ENCODE measurements around the gene EVA1C.

EVA1C gene

DNA sequence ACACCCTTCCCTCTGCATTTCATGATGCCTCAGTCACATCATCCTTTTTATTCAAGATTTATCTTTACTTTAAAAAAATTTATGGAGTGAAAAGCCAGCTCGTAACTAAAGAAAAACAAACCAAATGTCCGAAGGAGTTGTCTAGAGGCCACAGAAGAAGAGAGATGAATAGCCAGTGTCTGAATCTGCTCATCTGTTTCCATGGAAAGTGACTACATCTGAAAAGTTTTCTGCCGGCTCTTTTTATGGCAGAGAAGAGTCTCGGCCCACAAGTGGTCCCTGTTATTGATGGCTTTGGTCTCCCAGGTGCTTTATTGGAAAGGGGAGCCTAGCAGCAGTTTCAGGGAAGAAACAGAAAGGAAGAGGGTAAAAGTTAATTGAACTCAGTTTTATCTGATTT, 5.6 kb downstream of the EVA1C start:
- H3K9me3 Mint-ChIP-seq: peaks cover 8% of the 10 kb centered on the region
- no peaks in the 10 kb centered on the region for H3K36me3 Mint-ChIP-seq (ENCODE audit: low read depth)
- peaks cover 44% of the 10 kb centered on the region for H3K27me3 Mint-ChIP-seq (ENCODE audit: low read depth)
- H3K4me1 Mint-ChIP-seq: peaks cover 13% of the 10 kb centered on the region
- no peak overlapping the region for H3K4me3 Mint-ChIP-seq
- no peak overlapping the region for H3K27ac Mint-ChIP-seq
- TF ChIP-seq, protein P1, sequence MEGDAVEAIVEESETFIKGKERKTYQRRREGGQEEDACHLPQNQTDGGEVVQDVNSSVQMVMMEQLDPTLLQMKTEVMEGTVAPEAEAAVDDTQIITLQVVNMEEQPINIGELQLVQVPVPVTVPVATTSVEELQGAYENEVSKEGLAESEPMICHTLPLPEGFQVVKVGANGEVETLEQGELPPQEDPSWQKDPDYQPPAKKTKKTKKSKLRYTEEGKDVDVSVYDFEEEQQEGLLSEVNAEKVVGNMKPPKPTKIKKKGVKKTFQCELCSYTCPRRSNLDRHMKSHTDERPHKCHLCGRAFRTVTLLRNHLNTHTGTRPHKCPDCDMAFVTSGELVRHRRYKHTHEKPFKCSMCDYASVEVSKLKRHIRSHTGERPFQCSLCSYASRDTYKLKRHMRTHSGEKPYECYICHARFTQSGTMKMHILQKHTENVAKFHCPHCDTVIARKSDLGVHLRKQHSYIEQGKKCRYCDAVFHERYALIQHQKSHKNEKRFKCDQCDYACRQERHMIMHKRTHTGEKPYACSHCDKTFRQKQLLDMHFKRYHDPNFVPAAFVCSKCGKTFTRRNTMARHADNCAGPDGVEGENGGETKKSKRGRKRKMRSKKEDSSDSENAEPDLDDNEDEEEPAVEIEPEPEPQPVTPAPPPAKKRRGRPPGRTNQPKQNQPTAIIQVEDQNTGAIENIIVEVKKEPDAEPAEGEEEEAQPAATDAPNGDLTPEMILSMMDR (IDR thresholded peaks at IDR 0.05; ENCODE audit: unreplicated experiment in 3 of 3): no peak

DNA sequence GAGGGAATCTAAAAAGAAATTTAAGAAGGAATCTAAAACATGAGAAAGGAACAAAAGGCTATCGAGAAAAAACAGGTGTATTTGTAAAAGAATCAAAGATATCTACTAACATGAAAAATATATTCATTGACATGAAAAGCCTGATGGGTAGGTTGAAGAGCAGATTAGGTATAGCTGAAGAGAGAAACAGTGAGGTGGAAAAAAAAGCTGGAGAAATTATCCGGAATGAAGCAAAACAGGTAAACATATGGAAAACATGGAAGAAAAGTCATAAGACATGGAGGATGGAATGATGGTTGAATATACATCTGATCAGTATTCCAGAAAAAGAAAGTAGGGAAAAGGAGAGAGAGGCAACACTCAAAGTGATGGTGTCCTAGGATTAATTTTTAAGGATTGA, 9.6 kb downstream of the EVA1C start:
- TF ChIP-seq, protein P1 (IDR thresholded peaks at IDR 0.05; ENCODE audit: unreplicated experiment in 3 of 3): no peak
- H3K27ac Mint-ChIP-seq: no peak overlapping the region
- peaks cover 9% of the 10 kb centered on the region for H3K9me3 Mint-ChIP-seq
- no peaks in the 10 kb centered on the region for H3K36me3 Mint-ChIP-seq (ENCODE audit: low read depth)
- peaks cover 21% of the 10 kb centered on the region for H3K27me3 Mint-ChIP-seq (ENCODE audit: low read depth)
- no peak overlapping the region for H3K4me3 Mint-ChIP-seq
- H3K4me1 Mint-ChIP-seq: no peaks in the 10 kb centered on the region

DNA sequence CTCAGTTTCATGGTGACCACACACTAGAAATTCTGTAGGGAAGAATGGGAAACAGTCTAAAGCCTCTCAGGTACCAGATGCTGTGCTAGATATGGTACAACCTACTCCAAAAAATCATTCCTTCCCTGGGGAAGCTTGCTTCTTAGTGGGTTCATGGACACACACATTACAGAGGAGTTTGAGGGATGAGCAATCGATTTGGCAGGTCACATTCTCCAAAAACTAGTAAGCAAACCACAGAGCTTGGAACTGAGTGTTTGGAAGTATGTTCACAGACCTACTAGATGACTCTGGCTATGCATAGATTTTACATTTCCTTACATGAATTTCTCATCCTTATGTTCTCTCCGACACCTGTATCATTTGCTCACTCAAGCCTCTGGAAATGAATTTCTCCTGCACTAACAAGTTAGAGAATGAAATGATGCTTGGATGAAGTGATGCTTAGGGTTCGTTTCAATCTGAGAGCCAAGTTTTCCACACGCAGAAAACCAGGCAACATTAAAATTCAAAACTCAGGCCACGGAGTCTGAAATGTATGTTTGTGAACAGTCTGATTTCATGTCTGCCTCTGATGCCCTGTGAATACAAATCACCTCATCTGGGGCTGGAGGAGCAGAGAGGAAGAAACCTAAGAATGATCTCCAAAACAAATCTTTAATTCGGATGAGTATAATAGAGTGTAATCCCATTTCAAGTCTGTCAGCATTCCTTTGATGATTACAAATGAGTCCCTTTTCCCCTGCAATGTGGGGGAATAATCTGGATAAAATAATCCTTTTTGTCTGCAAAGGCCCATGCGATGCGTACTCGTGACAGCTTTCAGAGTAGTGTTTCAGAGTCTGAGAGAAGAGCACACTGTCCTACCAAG, 11.0 kb downstream of the EVA1C start:
- Mint-ChIP-seq H3K4me1 (no peaks in the 10 kb centered on the region), H3K27me3 (ENCODE audit: low read depth) (peaks cover 21% of the 10 kb centered on the region), H3K27ac (no peak overlapping the region), H3K4me3 (no peak overlapping the region), H3K9me3 (peaks cover 9% of the 10 kb centered on the region), H3K36me3 (ENCODE audit: low read depth) (no peaks in the 10 kb centered on the region)
- TF ChIP-seq, protein P1 (IDR thresholded peaks at IDR 0.05; ENCODE audit: unreplicated experiment in 3 of 3): no peak

GRCh38 chr21:32424191-32424535, 11.7 kb downstream of the EVA1C start:
- TF ChIP-seq, protein P1 (IDR thresholded peaks at IDR 0.05; ENCODE audit: unreplicated experiment in 3 of 3): no peak
- Mint-ChIP-seq H3K9me3 (peaks cover 9% of the 10 kb centered on the region), H3K4me1 (no peaks in the 10 kb centered on the region), H3K4me3 (no peak overlapping the region), H3K36me3 (ENCODE audit: low read depth) (no peaks in the 10 kb centered on the region), H3K27ac (no peak overlapping the region), H3K27me3 (ENCODE audit: low read depth) (peaks cover 21% of the 10 kb centered on the region)

DNA sequence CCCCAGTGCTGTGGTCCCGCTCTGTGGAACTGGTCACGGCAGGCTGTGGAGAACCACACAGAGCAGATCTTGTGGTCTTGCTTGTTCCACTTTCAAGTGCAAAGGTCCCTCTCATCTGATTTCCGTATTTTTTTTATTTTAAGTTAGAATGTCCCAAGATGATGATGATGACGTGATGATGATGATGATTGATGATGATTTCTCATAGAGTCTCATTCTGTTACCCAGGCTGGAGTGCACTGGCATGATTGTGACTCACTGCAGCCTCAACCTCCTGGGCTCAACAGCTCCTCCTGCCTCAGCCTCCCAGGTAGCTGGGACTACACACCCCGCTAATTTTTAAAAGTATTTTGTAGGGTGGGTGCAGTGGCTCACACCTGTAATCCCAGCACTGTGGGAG, 12.2 kb downstream of the EVA1C start:
- Mint-ChIP-seq H3K4me3 (no peak overlapping the region), H3K36me3 (ENCODE audit: low read depth) (no peaks in the 10 kb centered on the region), H3K4me1 (no peaks in the 10 kb centered on the region), H3K27ac (no peak overlapping the region), H3K9me3 (peaks cover 9% of the 10 kb centered on the region), H3K27me3 (ENCODE audit: low read depth) (peaks cover 21% of the 10 kb centered on the region)
- TF ChIP-seq, protein P1 (IDR thresholded peaks at IDR 0.05; ENCODE audit: unreplicated experiment in 3 of 3): no peak

- Mint-ChIP-seq H3K36me3 (ENCODE audit: low read depth) (no peaks in the 10 kb centered on the region), H3K27me3 (ENCODE audit: low read depth) (peaks cover 18% of the 10 kb centered on the region), H3K4me1 (no peaks in the 10 kb centered on the region), H3K27ac (no peak overlapping the region), H3K4me3 (no peak overlapping the region), H3K9me3 (peaks cover 12% of the 10 kb centered on the region)
- TF ChIP-seq, protein P1 (IDR thresholded peaks at IDR 0.05; ENCODE audit: unreplicated experiment in 3 of 3): no peak
Measured at GRCh38 chr21:32425628-32426027, 13.1 kb downstream of the EVA1C start.

All from nephron (organoid).